CD4-positive, alpha-beta T cell treated with Interleukin-21 for 1 hour (primary cell): ENCODE data around the gene USP37.
A peak's percentile ranks its signal among the peaks of the same experiment; 100 is the strongest.
"Not testable (repeated sequence)": the region's sequence is repeated elsewhere in the genome, so short reads cannot be mapped to it uniquely, and the experiment has no call there.

Experiments used
- DNase-seq: peaks from one replicate; pipeline ENCODE4 v3.0.0-alpha.2; 2020

The USP37 gene

GRCh38 chr2:218547511-218547910, 20.6 kb downstream of the USP37 start:
- no peak for DNase-seq

GRCh38 chr2:218546012-218546411, 22.1 kb downstream of the USP37 start:
- no peak for DNase-seq

GRCh38 chr2:218540015-218540414, 28.1 kb downstream of the USP37 start:
- DNase-seq, result no peak

GRCh38 chr2:218536804-218537494, 31.2 kb downstream of the USP37 start:
- DNase-seq, result no peak

GRCh38 chr2:218529990-218530389, 38.2 kb downstream of the USP37 start:
- DNase-seq, result no peak

GRCh38 chr2:218528409-218528808, 39.7 kb downstream of the USP37 start:
- not testable (repeated sequence) for DNase-seq

GRCh38 chr2:218523651-218524050, 44.5 kb downstream of the USP37 start:
- no peak for DNase-seq

GRCh38 chr2:218518876-218519275, 49.3 kb downstream of the USP37 start:
- no peak for DNase-seq

GRCh38 chr2:218517434-218518206, 50.5 kb downstream of the USP37 start:
- no peak for DNase-seq

GRCh38 chr2:218516614-218517013, 51.5 kb downstream of the USP37 start:
- peak; percentile 48 for DNase-seq

GRCh38 chr2:218513676-218514075, 54.5 kb downstream of the USP37 start:
- DNase-seq, result no peak

- no peak for DNase-seq
Observed at GRCh38 chr2:218508299-218508698, 59.9 kb downstream of the USP37 start.

GRCh38 chr2:218505754-218506371, 62.3 kb downstream of the USP37 start:
- DNase-seq, result no peak

- no peak for DNase-seq
Observed at GRCh38 chr2:218501665-218502064, 66.5 kb downstream of the USP37 start.

- DNase-seq, result no peak
Observed at GRCh38 chr2:218500501-218501060, 67.6 kb downstream of the USP37 start.

GRCh38 chr2:218485986-218486667, 82.0 kb downstream of the USP37 start:
- no peak for DNase-seq

- DNase-seq, result no peak
Observed at GRCh38 chr2:218482651-218483050, 85.5 kb downstream of the USP37 start.

GRCh38 chr2:218479595-218479994, 88.6 kb downstream of the USP37 start:
- no peak for DNase-seq

GRCh38 chr2:218478544-218478943, 89.6 kb downstream of the USP37 start:
- DNase-seq, result no peak

- DNase-seq, result no peak
Observed at GRCh38 chr2:218477247-218477646, 90.9 kb downstream of the USP37 start.

GRCh38 chr2:218476676-218477075, 91.5 kb downstream of the USP37 start:
- DNase-seq, result no peak

GRCh38 chr2:218474527-218474926, 93.6 kb downstream of the USP37 start:
- no peak for DNase-seq

GRCh38 chr2:218472988-218473387, 95.2 kb downstream of the USP37 start:
- no peak for DNase-seq
